A673 (cell line): ENCODE results near the gene RAB44. TPM values are rescaled to one million over a fixed set of nuclear protein-coding genes. Genes with fewer than 3 reads are reported as not detected.

Experiments
- BruUV-seq: library from RNA; stranded (reverse); fragments of 400-500 nt; replicated peaks from 2 replicates; lab custom pipeline; 2021; lab: Mats Ljungman, UMichigan
- CTCF ChIA-PET: fragments of 300-600 bp; sonication (Branson Sonifier 250); formaldehyde crosslinking; loops from one replicate; lab custom pipeline; 2022; ENCODE audit warnings: antibody characterized with exemption; lab: Charles Lee
- POLR2A ChIA-PET: fragments of 300-600 bp; sonication (Branson Sonifier 250); formaldehyde crosslinking; loops from one replicate; lab custom pipeline; 2022; ENCODE audit warnings: antibody characterized with exemption; ENCODE audit not compliant: low non-redundant PET; lab: Charles Lee
- DNase-seq: peaks from one replicate; pipeline ENCODE4 v3.0.0-alpha.2; 2015; ENCODE audit warnings: low spot score
- H3K27ac ChIP-seq: fragments of 200-600 bp; sonication (generic); 2 replicates; pipeline ENCODE4 v1.5.1; 2016; ENCODE audit warnings: mixed run types, low read depth, mild to moderate bottlenecking, mixed read lengths, antibody characterized with exemption, low read length; ENCODE audit not compliant: poor library complexity, severe bottlenecking
- H3K27me3 ChIP-seq: fragments of 200-600 bp; sonication (generic); replicated peaks from 2 replicates; pipeline ENCODE4 v1.6.1; 2017; ENCODE audit warnings: mixed run types, low read depth, mild to moderate bottlenecking, mixed read lengths, antibody characterized with exemption, low read length; ENCODE audit not compliant: insufficient read depth, poor library complexity
- H3K36me3 ChIP-seq: fragments of 200-600 bp; sonication (generic); 2 replicates; pipeline ENCODE4 v1.6.1; 2016; ENCODE audit warnings: mixed run types, mild to moderate bottlenecking, mixed read lengths, antibody characterized with exemption, low read length; ENCODE audit not compliant: insufficient read depth, poor library complexity, severe bottlenecking
- H3K4me1 ChIP-seq: fragments of 200-600 bp; sonication (generic); 2 replicates; pipeline ENCODE4 v1.6.1; 2017; ENCODE audit warnings: mixed run types, mild to moderate bottlenecking, mixed read lengths, antibody characterized with exemption, low read length; ENCODE audit not compliant: insufficient read depth, poor library complexity, severe bottlenecking
- H3K4me3 ChIP-seq: fragments of 200-600 bp; sonication (generic); 2 replicates; pipeline ENCODE4 v1.5.1; 2016; ENCODE audit warnings: low read depth, mixed run types, mild to moderate bottlenecking, mixed read lengths, low read length; ENCODE audit not compliant: poor library complexity, severe bottlenecking
- H3K9me3 ChIP-seq: fragments of 200-600 bp; sonication (generic); 2 replicates; pipeline ENCODE4 v1.6.1; 2016; ENCODE audit warnings: mixed run types, low read depth, mild to moderate bottlenecking, mixed read lengths, antibody characterized with exemption, low read length; ENCODE audit not compliant: poor library complexity, severe bottlenecking
- CTCF ChIP-seq: fragments of 300-800, 200-600 bp; sonication (generic); conservative IDR thresholded peaks from 2 replicates; pipeline ENCODE4 v1.5.1; 2017; ENCODE audit warnings: low read depth, mild to moderate bottlenecking, antibody characterized with exemption, low read length, moderate library complexity, mixed read lengths
- EZH2 ChIP-seq: fragments of 200-600 bp; sonication (generic); IDR thresholded peaks from 2 replicates; pipeline ENCODE4 v1.6.1; 2017; ENCODE audit warnings: borderline replicate concordance, low read depth, mild to moderate bottlenecking, mixed read lengths, antibody characterized with exemption, low read length; ENCODE audit not compliant: poor library complexity, severe bottlenecking
- intact Hi-C: fragments of 100-400 bp; cut with micrococcal nuclease; formaldehyde crosslinking; loops from one replicate; pipeline ENCODE4 v1.10.0; 2022; ENCODE audit not compliant: unreplicated experiment
- total RNA-seq: library from RNA; stranded (reverse); gene quantifications from 2 replicates; pipeline ENCODE4 v1.2.3, GENCODE V29; 2021

Gene RAB44
- total RNA-seq, 1 experiment from 2014 or later = not detected

GRCh38 chr6:36657942-36658544, 39.6 kb upstream of the RAB44 start:
- H3K4me1 ChIP-seq = peaks cover 14% of the 10 kb centered on the region
- no peak for DNase-seq
- TF ChIP-seq EZH2 (no peak), CTCF (no peak)
- no peaks in the 10 kb centered on the region for H3K36me3 ChIP-seq
- no peaks in the 10 kb centered on the region for H3K9me3 ChIP-seq
- intact Hi-C loops = no loop called here
- no peak overlapping the region for H3K4me3 ChIP-seq
- BruUV-seq = no TSS peak
- no peaks in the 10 kb centered on the region for H3K27me3 ChIP-seq
- CTCF ChIA-PET = no interaction called here
- POLR2A ChIA-PET = no interaction called here
- no peak overlapping the region for H3K27ac ChIP-seq

GRCh38 chr6:36659271-36659670, 38.4 kb upstream of the RAB44 start:
- DNase-seq = no peak
- ChIA-PET CTCF (no interaction called here), POLR2A (no interaction called here)
- H3K9me3 ChIP-seq = no peaks in the 10 kb centered on the region
- peaks cover 17% of the 10 kb centered on the region for H3K4me1 ChIP-seq
- no peaks in the 10 kb centered on the region for H3K27me3 ChIP-seq
- BruUV-seq = no TSS peak
- intact Hi-C loops = no loop called here
- no peak for TF ChIP-seq EZH2
- no peak for TF ChIP-seq CTCF
- no peak overlapping the region for H3K27ac ChIP-seq
- no peak overlapping the region for H3K4me3 ChIP-seq
- no peaks in the 10 kb centered on the region for H3K36me3 ChIP-seq

GRCh38 chr6:36660771-36661471, 36.7 kb upstream of the RAB44 start:
- Histone ChIP-seq H3K36me3 (no peaks in the 10 kb centered on the region), H3K27me3 (no peaks in the 10 kb centered on the region), H3K9me3 (no peaks in the 10 kb centered on the region), H3K4me3 (no peak overlapping the region), H3K27ac (no peak overlapping the region), H3K4me1 (peaks cover 11% of the 10 kb centered on the region)
- no TSS peak for BruUV-seq
- no peak for TF ChIP-seq EZH2
- no peak for TF ChIP-seq CTCF
- intact Hi-C loops = no loop called here
- ChIA-PET CTCF (no interaction called here), POLR2A (no interaction called here)
- DNase-seq = no peak
